NCI-H187 treated with DMSO at 0.1 percent for 48 hours (cell line): ENCODE results near the gene ATG5.

Experiments
- DNase-seq: peaks from one replicate; lab custom pipeline; 2025; lab: John Stamatoyannopoulos, UW

Gene ATG5

GRCh38 chr6:106178900-106179299, 146.7 kb downstream of the ATG5 start:
- DNase-seq, result no peak

GRCh38 chr6:106177786-106178185, 147.8 kb downstream of the ATG5 start:
- no peak for DNase-seq

- DNase-seq, result no peak
Observed at GRCh38 chr6:106173124-106173879, 152.3 kb downstream of the ATG5 start.

- no peak for DNase-seq
Observed at GRCh38 chr6:106170030-106170791, 155.3 kb downstream of the ATG5 start.

- DNase-seq, result no peak
Observed at GRCh38 chr6:106169517-106169916, 156.0 kb downstream of the ATG5 start.

- DNase-seq, result no peak
Observed at GRCh38 chr6:106168097-106168888, 157.3 kb downstream of the ATG5 start.

- no peak for DNase-seq
Observed at GRCh38 chr6:106167096-106167814, 158.3 kb downstream of the ATG5 start.

- DNase-seq, result no peak
Observed at GRCh38 chr6:106165885-106166485, 159.6 kb downstream of the ATG5 start.

GRCh38 chr6:106163966-106164877, 161.3 kb downstream of the ATG5 start:
- DNase-seq, result no peak

GRCh38 chr6:106163446-106163965, 162.1 kb downstream of the ATG5 start:
- no peak for DNase-seq

GRCh38 chr6:106162921-106163320, 162.6 kb downstream of the ATG5 start:
- no peak for DNase-seq

GRCh38 chr6:106161893-106162292, 163.7 kb downstream of the ATG5 start:
- DNase-seq, result no peak

- DNase-seq, result no peak
Observed at GRCh38 chr6:106161311-106161874, 164.2 kb downstream of the ATG5 start.

GRCh38 chr6:106160189-106160588, 165.4 kb downstream of the ATG5 start:
- DNase-seq, result no peak

- no peak for DNase-seq
Observed at GRCh38 chr6:106159531-106159940, 166.0 kb downstream of the ATG5 start.

- DNase-seq, result no peak
Observed at GRCh38 chr6:106158816-106159215, 166.7 kb downstream of the ATG5 start.

- DNase-seq, result no peak
Observed at GRCh38 chr6:106156863-106157262, 168.7 kb downstream of the ATG5 start.

- DNase-seq, result no peak
Observed at GRCh38 chr6:106156413-106156812, 169.1 kb downstream of the ATG5 start.

GRCh38 chr6:106155219-106155830, 170.2 kb downstream of the ATG5 start:
- no peak for DNase-seq
